Endometrial microvascular endothelial cells (primary cell): ENCODE results near the gene LRRC73. TPM values are rescaled to one million over a fixed set of nuclear protein-coding genes. Genes with fewer than 3 reads are reported as not detected.
"Not testable (repeated sequence)": the region's sequence is repeated elsewhere in the genome, so short reads cannot be mapped to it uniquely, and the experiment has no call there.

Experiments used
- in situ Hi-C: cut with HindIII; loops from 2 replicates; pipeline ENCODE4 v1.10.0; 2017; ENCODE audit warnings: low sequenced_read_pairs, low pct_unique_long_range_greater_than_20kb; ENCODE audit errors: inconsistent ontology term
- total RNA-seq: library from RNA; depleted of rRNA; stranded (reverse); fragments of >200 nt; gene quantifications from one replicate; pipeline ENCODE4 v1.2.3, GENCODE V29; 2015; ENCODE audit errors: inconsistent ontology term

The LRRC73 gene
- not detected for total RNA-seq

- in situ Hi-C loops: loop anchor here (10.0 kb wide), 1 partner anchor 125 kb away; no protein-coding TSS in a partner anchor
These were observed at the start of gene LRRC73 for GRCh38 chr6:43509984-43510826. TSS of gene LRRC73 (minus strand) at chr6:43510346. CDS start at chr6:43509785, 561 bp downstream.

GRCh38 chr6:43559328-43559727 is 49.2 kb upstream of the LRRC73 start:
- in situ Hi-C loops: no loop called here

GRCh38 chr6:43557620-43558019 is 47.5 kb upstream of the LRRC73 start:
- in situ Hi-C loops: not testable (repeated sequence)

GRCh38 chr6:43547222-43547621 is 37.1 kb upstream of the LRRC73 start:
- in situ Hi-C loops: no loop called here

GRCh38 chr6:43544461-43544860 is 34.3 kb upstream of the LRRC73 start:
- in situ Hi-C loops: no loop called here

GRCh38 chr6:43541774-43542471 is 31.8 kb upstream of the LRRC73 start:
- in situ Hi-C loops: no loop called here

GRCh38 chr6:43540507-43540906 is 30.4 kb upstream of the LRRC73 start:
- in situ Hi-C loops: no loop called here

GRCh38 chr6:43539409-43539808 is 29.3 kb upstream of the LRRC73 start:
- in situ Hi-C loops: not testable (repeated sequence)

GRCh38 chr6:43538986-43539385 is 28.8 kb upstream of the LRRC73 start:
- in situ Hi-C loops: not testable (repeated sequence)

- in situ Hi-C loops: no loop called here
These were observed 22.1 kb upstream of the LRRC73 start for GRCh38 chr6:43532201-43532600.

- in situ Hi-C loops: no loop called here
These were observed 14.4 kb upstream of the LRRC73 start for GRCh38 chr6:43524483-43524961.

GRCh38 chr6:43523284-43523683 is 13.1 kb upstream of the LRRC73 start:
- in situ Hi-C loops: no loop called here

- in situ Hi-C loops: no loop called here
These were observed 12.6 kb upstream of the LRRC73 start for GRCh38 chr6:43522547-43523261.

- in situ Hi-C loops: no loop called here
These were observed 11.7 kb upstream of the LRRC73 start for GRCh38 chr6:43521836-43522235.

GRCh38 chr6:43520097-43520496 is 10.0 kb upstream of the LRRC73 start:
- in situ Hi-C loops: no loop called here

GRCh38 chr6:43517505-43518357 is 7.6 kb upstream of the LRRC73 start:
- in situ Hi-C loops: no loop called here

GRCh38 chr6:43516697-43517504 is 6.8 kb upstream of the LRRC73 start, which contains the start of the genes POLR1C and YIPF3:
TSS of gene POLR1C (plus strand) at chr6:43517089. CDS start at chr6:43517110, 21 bp downstream.
TSS of gene YIPF3 (minus strand) at chr6:43516926. CDS start at chr6:43516807, 119 bp downstream.
- in situ Hi-C loops: no loop called here

- in situ Hi-C loops: no loop called here
These were observed 6.2 kb upstream of the LRRC73 start for GRCh38 chr6:43516367-43516696.
